Heart right ventricle (tissue), 16 donors: ENCODE measurements around the gene TPX2. TPM values are rescaled to one million over a fixed set of nuclear protein-coding genes. Genes with fewer than 3 reads are reported as not detected.

Experiments used
- ATAC-seq, 8 donors: fragments of 200-7000 bp; cut with Tn5 transposase; one replicate each; pipeline ENCODE4 v1.9.1; 2020; ENCODE audit warnings: mild to moderate bottlenecking in 8 of 8, moderate library complexity in 8 of 8, moderate number of reproducible peaks in 1 of 8
- DNase-seq, 2 donors: peaks; one replicate each; pipeline ENCODE4 v3.0.0-alpha.2; 2020
- H3K27ac ChIP-seq, 10 donors: fragments of 200-600 bp; sonication (generic) in 2 of 10; one replicate each; pipeline versions ENCODE4 v1.5.0 to v1.8.0; 2020 to 2022; ENCODE audit warnings: mild to moderate bottlenecking in 3 of 10
- H3K27me3 ChIP-seq, 7 donors: fragments of 200-600 bp; one replicate each; pipeline ENCODE4 v1.8.0; 2021 to 2022; ENCODE audit warnings: mild to moderate bottlenecking in 2 of 7
- H3K36me3 ChIP-seq, 9 donors: fragments of 200-600 bp; sonication (generic) in 1 of 9; one replicate each; pipeline versions ENCODE4 v1.5.0 to v1.8.0; 2020 to 2022; ENCODE audit warnings: mild to moderate bottlenecking in 2 of 9
- H3K4me1 ChIP-seq, 9 donors: fragments of 200-600 bp; sonication (generic) in 1 of 9; one replicate each; pipeline versions ENCODE4 v1.5.0 to v1.8.0; 2020 to 2022; ENCODE audit warnings: mild to moderate bottlenecking in 4 of 9
- H3K4me3 ChIP-seq, 10 donors: fragments of 200-600 bp; sonication (generic) in 2 of 10; one replicate each; pipeline versions ENCODE4 v1.5.0 to v1.8.0; 2020 to 2022; ENCODE audit warnings: mild to moderate bottlenecking in 7 of 10, moderate library complexity in 2 of 10
- H3K9me3 ChIP-seq, 11 donors: fragments of 200-600 bp in 10 of 11; sonication (generic) in 2 of 11; one replicate each; pipeline versions ENCODE4 v1.5.0 to v1.8.0; 2013 to 2022; ENCODE audit warnings: mild to moderate bottlenecking in 2 of 11, control low read depth in 1 of 11, moderate library complexity in 1 of 11
- WGBS, 2 donors: extraction: QIAGEN DNeasy Blood & Tissue Kit; methylation state at CpG; one replicate each; pipeline ENCODE4 v1.1.7; 2013; ENCODE audit warnings: inconsistent platforms in 1 of 2; 5-methylcytosine and 5-hydroxymethylcytosine counted together
- intact Hi-C, 10 donors: fragments of 100-400 bp; cut with DNase I; formaldehyde crosslinking; loops; one replicate each; pipeline versions ENCODE4 v1.11.1 to v1.14.2; 2022
- polyA plus RNA-seq, 2 donors: library from polyadenylated mRNA; stranded (reverse); fragments of 200-250 nt; gene quantifications; one replicate each; pipeline ENCODE4 v1.2.3, GENCODE V29; 2013
- total RNA-seq, 10 donors: library from RNA; stranded (reverse); fragmentation: NEBNext Ultra II Directional in 3 of 10; extraction: Animal tissue kit (Norgen Biotek cat#: 25700) in 3 of 10; gene quantifications; one replicate each; pipeline versions ENCODE4 v1.2.1 to v1.2.4, GENCODE V29; 2021 to 2023
- TF ChIP-seq, protein P1 (sequence below), 9 donors: fragments of 200-600 bp; sonication (generic) in 2 of 9; IDR thresholded peaks; one replicate each; pipeline versions ENCODE4 v1.5.0 to v1.8.0; 2021 to 2022; ENCODE audit warnings: antibody characterized with exemption in 9 of 9, mild to moderate bottlenecking in 5 of 9, moderate library complexity in 1 of 9
- donor health status: Arrhythmogenic right ventricular cardiomyopathy.
- donor health status: ischemic (EF 13 %, LVEDD 7.1; RV severe dilation, severe dysfunction).
- donor health status: healthy with polysubstance abuse.
- donor health status: DM: no; HTN: yes; CAD: no.
- donor health status: DM: no; HTN: no; CAD: no.
- donor health status: ischemic (EF 25% LVEDD 6.9; RV normal size, moderate dysfunction).
- donor health status: ischemic (EF 25% LVEDD 5.7; RV mildly dilated, moderate dysfunction).
- donor health status: healthy.
- donor health status: DM: yes; HTN: yes; CAD: no.
- donor health status: Ischemic cardiomyopathy.
- donor health status: ischemic (EF 35%, LVEDD 5.7; RV mildly dilated, moderate dysfunction).
- donor health status: nonischemic (EF 11% LVEDD 7.7; RV severe dilation, severe dysfunction).
- donor health status: DM: yes; HTN: yes; CAD: no.
- donor health status: PGD.
- donor health status: ischemic (EF 29% LVEDD 5.4; RV normal size, mild dysfunction).
- donor health status: nonischemic (EF 23%, LVEDD 6.1; RV moderate dilation, normal function).

Gene TPX2
- total and polyA plus RNA-seq, 12 donors = 0.17 to 9.6 (median 0.78) TPM

DNA sequence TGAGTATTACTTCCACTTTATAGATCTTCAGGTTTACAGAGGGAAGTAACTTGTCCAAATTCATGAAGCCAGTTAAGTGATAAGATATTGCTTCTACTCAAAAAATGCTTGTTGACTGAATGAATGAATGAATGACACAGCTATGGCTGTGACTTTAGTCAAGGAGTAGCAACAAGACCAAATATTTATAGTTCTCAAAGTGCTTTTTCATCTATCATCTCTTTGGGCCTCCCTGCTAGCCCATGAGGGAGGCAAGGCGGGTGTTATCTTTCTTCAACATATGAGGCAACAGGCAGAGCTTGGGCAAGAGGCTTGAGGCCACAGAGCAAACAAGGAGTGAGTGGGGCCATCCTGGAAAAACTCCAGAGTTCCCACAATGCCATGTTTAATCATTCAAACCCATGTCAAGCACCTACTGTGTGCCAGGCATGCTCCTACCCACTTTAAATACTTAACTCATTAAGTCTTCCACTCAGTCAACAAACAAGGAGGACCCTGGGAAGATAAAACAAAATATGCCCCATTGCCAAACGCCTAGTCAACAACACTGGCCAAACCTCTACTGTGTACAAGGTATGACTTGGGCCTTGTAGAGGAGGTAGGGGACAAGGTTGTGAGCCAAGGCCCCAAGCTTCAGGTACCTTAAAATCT lies 32.4 kb upstream of the TPX2 start:
- H3K4me1 ChIP-seq = peaks cover 36 to 100% (median 87%) of the 10 kb centered on the region in 9 donors
- peak overlapping the region in 5 of 10 donors; percentile 65 to 93 (median 76) for H3K27ac ChIP-seq
- peaks cover 0 to 82% (median 20%) of the 10 kb centered on the region in 9 donors for H3K36me3 ChIP-seq
- WGBS, 2 donors = 89 to 94% methylated on average over 2 of the region's 2 CpGs
- intact Hi-C loops = no loop called here
- TF ChIP-seq, protein P1, sequence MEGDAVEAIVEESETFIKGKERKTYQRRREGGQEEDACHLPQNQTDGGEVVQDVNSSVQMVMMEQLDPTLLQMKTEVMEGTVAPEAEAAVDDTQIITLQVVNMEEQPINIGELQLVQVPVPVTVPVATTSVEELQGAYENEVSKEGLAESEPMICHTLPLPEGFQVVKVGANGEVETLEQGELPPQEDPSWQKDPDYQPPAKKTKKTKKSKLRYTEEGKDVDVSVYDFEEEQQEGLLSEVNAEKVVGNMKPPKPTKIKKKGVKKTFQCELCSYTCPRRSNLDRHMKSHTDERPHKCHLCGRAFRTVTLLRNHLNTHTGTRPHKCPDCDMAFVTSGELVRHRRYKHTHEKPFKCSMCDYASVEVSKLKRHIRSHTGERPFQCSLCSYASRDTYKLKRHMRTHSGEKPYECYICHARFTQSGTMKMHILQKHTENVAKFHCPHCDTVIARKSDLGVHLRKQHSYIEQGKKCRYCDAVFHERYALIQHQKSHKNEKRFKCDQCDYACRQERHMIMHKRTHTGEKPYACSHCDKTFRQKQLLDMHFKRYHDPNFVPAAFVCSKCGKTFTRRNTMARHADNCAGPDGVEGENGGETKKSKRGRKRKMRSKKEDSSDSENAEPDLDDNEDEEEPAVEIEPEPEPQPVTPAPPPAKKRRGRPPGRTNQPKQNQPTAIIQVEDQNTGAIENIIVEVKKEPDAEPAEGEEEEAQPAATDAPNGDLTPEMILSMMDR (IDR thresholded peaks at IDR 0.05) = no peak
- no peaks in the 10 kb centered on the region for H3K27me3 ChIP-seq
- H3K4me3 ChIP-seq = no peak overlapping the region
- H3K9me3 ChIP-seq = no peaks in the 10 kb centered on the region
- ATAC-seq (no peak), DNase-seq (no peak)

DNA sequence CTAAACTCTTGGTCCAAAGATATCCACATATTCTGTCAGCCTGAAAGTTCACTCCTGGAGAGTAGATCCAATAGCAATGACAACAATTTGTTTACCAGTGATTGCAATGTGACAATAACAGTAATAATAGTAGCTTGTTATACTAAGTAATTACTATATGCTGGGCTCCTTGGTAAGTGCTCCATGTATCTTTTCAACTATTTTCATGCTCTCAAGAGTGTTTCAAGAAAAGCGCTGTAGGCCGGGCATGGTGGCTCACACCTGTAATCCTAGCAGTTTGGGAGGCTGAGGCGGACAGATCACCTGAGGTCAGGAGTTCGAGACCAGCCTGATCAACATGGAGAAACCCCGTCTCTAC lies 31.9 kb upstream of the TPX2 start:
- H3K4me3 ChIP-seq = no peak overlapping the region
- peaks cover 37 to 100% (median 86%) of the 10 kb centered on the region in 9 donors for H3K4me1 ChIP-seq
- H3K27ac ChIP-seq = peak overlapping the region in 3 of 10 donors; percentile 65 to 100 (median 76)
- TF ChIP-seq, protein P1 (IDR thresholded peaks at IDR 0.05) = no peak
- DNase-seq (no peak), ATAC-seq (no peak)
- intact Hi-C loops = no loop called here
- no peaks in the 10 kb centered on the region for H3K9me3 ChIP-seq
- no peaks in the 10 kb centered on the region for H3K27me3 ChIP-seq
- H3K36me3 ChIP-seq = peaks cover 0 to 78% (median 20%) of the 10 kb centered on the region in 9 donors
- 98% methylated on average over 5 of the region's 5 CpGs for WGBS, 2 donors

DNA sequence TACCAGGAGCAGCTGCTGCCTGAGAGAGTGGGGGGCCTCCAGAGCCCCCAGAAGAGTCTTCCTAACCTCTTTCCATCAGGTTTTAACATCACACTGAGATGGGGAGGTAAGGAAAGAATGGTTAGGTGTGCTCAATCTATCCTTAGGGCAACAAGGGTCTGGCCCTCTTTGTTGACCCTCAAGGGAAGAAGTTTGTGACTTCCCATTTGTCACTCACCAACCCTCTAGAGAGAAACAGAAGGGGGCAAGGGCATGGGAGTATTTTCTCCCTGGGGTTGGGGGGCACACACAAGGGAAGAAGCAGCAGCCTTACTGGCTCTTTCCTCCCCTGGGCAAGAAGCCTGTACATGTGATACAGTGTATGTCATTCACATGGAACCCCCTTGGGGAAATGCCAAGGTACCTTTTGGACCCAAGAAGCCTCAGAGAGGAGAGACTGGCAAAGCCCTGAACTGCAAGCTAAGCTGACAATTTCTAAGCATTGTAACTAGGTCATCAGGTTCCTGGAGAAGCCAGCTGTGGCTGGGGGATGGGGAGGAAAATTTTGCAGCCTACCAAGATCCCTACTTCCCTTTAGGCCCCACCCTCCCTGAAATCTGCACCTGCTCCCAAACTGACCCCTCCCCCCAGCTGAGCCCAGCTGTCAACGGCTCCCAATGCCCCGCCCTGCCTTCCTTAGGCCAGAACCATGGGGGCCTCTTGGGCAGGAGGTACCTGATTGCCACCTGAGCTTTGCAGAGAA lies 30.9 kb upstream of the TPX2 start:
- intact Hi-C loops = no loop called here
- peaks cover 0 to 69% (median 20%) of the 10 kb centered on the region in 9 donors for H3K36me3 ChIP-seq
- H3K27me3 ChIP-seq = no peaks in the 10 kb centered on the region
- H3K27ac ChIP-seq = peak overlapping the region; percentile 21 to 100 (median 96)
- H3K4me3 ChIP-seq = no peak overlapping the region
- TF ChIP-seq, protein P1 (IDR thresholded peaks at IDR 0.05) = no peak
- ATAC-seq (no peak), DNase-seq (peak; percentile 42 to 51)
- WGBS, 2 donors = 40 to 46% methylated on average over 2 of the region's 2 CpGs
- no peaks in the 10 kb centered on the region for H3K9me3 ChIP-seq
- peaks cover 41 to 100% (median 93%) of the 10 kb centered on the region in 9 donors for H3K4me1 ChIP-seq

DNA sequence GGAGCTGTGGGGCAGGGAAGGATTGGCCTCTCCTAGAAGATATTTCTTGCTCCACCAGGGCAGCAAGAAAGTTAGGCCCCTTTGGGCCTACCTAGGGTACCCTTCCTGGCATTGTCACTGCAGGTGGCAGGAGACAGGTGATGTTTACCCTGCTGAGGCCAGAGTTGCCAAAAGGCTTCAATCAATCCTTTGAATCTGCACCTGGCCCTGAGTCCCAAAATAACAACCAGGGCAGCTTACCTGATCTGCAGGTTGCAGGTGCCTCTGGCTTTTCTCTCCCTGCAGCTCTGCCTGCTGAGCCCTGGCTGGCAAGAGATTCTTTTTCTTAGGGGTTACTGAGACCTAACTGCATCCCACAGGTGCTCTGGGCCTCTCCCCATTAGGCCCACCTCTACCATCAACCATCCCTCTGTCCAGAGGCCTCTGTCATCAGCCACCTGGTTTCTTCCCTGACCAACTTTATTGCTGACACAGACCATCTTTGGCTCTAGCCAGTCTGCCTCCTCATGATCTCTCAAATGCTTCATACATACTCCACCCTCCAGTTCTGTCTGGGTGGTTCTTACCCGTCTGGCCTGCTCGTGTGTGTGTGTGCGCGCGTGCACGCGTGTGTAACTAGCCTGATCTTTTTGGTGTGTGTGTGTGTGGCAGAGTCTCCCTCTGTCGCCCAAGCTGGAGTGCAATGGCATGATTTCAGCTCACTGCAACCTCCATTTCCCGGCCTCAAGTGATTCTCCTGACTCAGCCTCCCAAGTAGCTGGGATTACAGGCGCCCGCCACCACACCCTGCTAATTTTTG lies 30.2 kb upstream of the TPX2 start:
- Histone ChIP-seq H3K4me1 (peaks cover 47 to 100% (median 95%) of the 10 kb centered on the region in 9 donors), H3K4me3 (no peak overlapping the region), H3K27ac (peak overlapping the region; percentile 21 to 100 (median 96)), H3K27me3 (no peaks in the 10 kb centered on the region), H3K36me3 (peaks cover 0 to 68% (median 20%) of the 10 kb centered on the region in 9 donors), H3K9me3 (no peaks in the 10 kb centered on the region)
- DNase-seq = no peak
- 96% methylated on average over 11 of the region's 11 CpGs for WGBS, 2 donors
- TF ChIP-seq, protein P1 (IDR thresholded peaks at IDR 0.05) = no peak
- intact Hi-C loops = no loop called here
- ATAC-seq = no peak
